ENCODE measurements around the gene DNAJB12. TPM values are rescaled to one million over a fixed set of nuclear protein-coding genes. Genes with fewer than 3 reads are reported as not detected.
"Not testable (repeated sequence)": the region's sequence is repeated elsewhere in the genome, so short reads cannot be mapped to it uniquely, and the experiment has no call there.

Gene DNAJB12
- total RNA-seq, 2 experiments from 2014 or later = 31.8 to 34.5 TPM

DNA sequence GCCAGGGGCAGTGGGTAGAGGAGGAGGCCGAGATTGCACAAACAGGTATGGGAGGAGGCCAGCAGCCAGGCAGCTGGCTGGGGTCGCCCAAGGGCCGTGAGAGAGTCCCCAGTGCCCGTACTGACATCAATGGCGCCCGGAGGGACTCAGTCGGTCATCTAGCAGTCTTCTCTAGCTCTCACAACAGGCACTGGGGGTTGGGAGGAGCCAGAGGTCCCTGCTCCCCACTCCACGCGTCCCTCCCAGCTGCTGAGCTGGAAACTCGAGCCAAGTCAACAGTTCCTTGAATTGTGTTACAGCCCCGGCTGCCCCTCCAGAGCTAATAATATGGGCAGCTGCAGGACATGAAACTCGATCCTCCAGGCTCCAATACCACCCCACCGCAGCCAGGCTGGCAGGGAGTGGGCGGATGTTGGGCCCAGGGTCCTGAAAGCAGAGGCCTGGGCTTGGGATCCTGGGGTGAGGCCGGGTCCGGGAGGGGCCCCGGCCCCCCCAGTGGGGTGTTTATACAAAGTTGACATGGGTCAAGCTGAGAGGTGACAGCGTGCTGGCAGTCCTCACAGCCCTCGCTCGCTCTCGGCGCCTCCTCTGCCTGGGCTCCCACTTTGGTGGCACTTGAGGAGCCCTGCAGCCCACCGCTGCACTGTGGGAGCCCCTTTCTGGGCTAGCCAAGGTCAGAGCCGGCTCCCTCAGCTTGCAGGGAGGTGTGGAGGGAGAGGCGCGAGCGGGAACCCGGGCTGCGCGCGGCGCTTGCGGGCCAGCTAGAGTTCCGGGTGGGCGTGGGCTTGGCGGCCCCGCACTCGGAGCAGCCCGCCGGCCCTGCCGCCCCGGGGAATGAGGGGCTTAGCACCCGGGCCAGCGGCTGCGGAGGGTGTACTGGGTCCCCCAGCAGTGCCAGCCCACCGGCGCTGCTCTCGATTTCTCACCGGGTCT is 29.2 kb downstream of the DNAJB12 start:
- H3K4me3 Mint-ChIP-seq = not testable (repeated sequence)
- H3K27ac Mint-ChIP-seq = peak overlapping the region; percentile 66

DNA sequence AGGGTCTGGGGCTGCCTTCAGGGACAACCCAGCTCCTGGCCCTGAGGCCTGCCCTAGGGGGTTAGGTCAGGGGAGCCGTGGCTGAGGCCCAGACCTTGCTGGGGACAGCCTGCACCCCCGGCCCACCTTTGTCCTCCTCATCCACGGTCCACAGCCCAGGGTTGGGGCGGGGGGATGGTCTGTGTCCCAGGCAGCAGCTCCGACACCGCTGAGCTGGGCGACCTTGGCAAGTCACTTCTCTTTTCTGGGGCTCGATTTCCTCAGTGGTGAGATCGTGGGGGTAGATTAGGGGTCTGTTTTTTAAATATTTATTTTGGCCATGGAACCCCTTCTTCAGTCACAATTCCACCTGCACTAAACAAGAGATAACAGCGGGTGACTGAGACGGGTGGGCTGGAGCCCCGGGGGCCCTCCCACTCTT is 30.9 kb downstream of the DNAJB12 start:
- Mint-ChIP-seq H3K36me3 (ENCODE audit: low read depth) (peaks cover 10% of the 10 kb centered on the region), H3K27ac (peak overlapping the region; percentile 95), H3K27me3 (no peaks in the 10 kb centered on the region), H3K9me3 (peaks cover 3% of the 10 kb centered on the region), H3K4me1 (peaks cover 77% of the 10 kb centered on the region), H3K4me3 (no peak overlapping the region)
- CTCF ChIA-PET = interaction anchor here (1.3 to 4.7 kb wide), 3 partner anchors 7 to 33 kb away, joined by 4 to 31 read pairs (median 4); no protein-coding TSS in a partner anchor
- POLR2A ChIA-PET = no interaction called here
- no peak for DNase-seq

More for the DNA sequence above, 29.2 kb downstream of the DNAJB12 start:
- Mint-ChIP-seq H3K36me3 (ENCODE audit: low read depth) (peaks cover 10% of the 10 kb centered on the region), H3K4me1 (peaks cover 79% of the 10 kb centered on the region)
- CTCF ChIA-PET = interaction anchor here (0.8 to 3.3 kb wide), 3 partner anchors 9 to 65 kb away, joined by 3 to 18 read pairs (median 7); partner anchors contain the start of gene DDIT4
- not testable (repeated sequence) for DNase-seq, H3K27me3 Mint-ChIP-seq, H3K9me3 Mint-ChIP-seq
- POLR2A ChIA-PET = interaction anchor here (0.6 to 1.6 kb wide), 6 partner anchors 20 to 224 kb away, joined by 3 to 6 read pairs (median 3); no protein-coding TSS in a partner anchor

- no peak for DNase-seq
- Mint-ChIP-seq H3K9me3 (peaks cover 3% of the 10 kb centered on the region), H3K36me3 (ENCODE audit: low read depth) (peaks cover 10% of the 10 kb centered on the region), H3K4me3 (no peak overlapping the region), H3K27ac (peak overlapping the region; percentile 95), H3K4me1 (peaks cover 77% of the 10 kb centered on the region), H3K27me3 (no peaks in the 10 kb centered on the region)
- ChIA-PET CTCF (interaction anchor here (0.7 to 4.7 kb wide), 7 partner anchors 8 to 32 kb away, joined by 3 to 31 read pairs (median 4); no protein-coding TSS in a partner anchor), POLR2A (no interaction called here)
Measured at GRCh38 chr10:72323108-72323749, 31.5 kb downstream of the DNAJB12 start.

DNA sequence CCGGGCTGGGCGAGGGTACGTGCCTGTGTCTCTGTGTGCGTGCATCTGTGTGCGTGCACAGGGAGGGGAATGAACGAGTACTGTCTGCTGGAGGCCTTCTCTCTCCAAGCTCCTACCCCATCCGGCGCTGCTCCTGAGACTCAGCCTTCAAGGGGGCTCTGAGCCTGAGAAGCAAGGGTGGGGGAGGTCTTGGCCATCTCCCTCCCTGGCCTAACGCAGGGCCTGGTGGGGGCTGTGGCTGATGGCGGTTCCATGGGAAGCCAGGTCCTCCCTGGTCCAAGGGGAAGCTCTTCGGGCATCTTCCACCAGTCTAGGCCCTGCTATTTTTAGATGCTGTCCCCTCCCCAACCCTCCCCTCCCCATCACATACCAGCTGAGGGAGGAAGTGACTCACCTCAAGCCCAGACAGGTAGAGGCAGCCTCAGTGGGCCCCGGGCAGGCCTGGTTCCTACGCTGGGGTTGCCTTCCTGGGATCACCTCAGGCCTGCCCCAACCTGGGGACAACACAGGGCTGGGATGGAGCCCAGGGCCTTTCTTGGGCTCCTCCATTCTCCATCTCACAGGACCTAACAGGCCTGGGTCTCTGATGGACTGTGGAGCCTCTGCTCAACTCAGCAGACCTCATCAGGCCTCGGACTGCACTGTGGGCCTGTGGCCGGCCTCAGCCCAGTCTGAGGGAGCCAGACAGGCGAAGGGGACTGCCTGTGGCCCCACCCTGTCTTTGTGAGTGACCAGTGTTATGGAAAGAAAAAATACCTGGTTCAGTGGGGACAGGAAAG is 32.2 kb downstream of the DNAJB12 start:
- H3K4me1 Mint-ChIP-seq = peaks cover 73% of the 10 kb centered on the region
- POLR2A ChIA-PET = interaction anchor here (0.6 kb wide), 1 partner anchor 361 kb away, joined by 3 read pairs; no protein-coding TSS in a partner anchor
- H3K9me3 Mint-ChIP-seq = peaks cover 3% of the 10 kb centered on the region
- H3K27me3 Mint-ChIP-seq = no peaks in the 10 kb centered on the region
- no peak overlapping the region for H3K4me3 Mint-ChIP-seq
- H3K36me3 Mint-ChIP-seq (ENCODE audit: low read depth) = peaks cover 10% of the 10 kb centered on the region
- H3K27ac Mint-ChIP-seq = peak overlapping the region; percentile 95
- CTCF ChIA-PET = interaction anchor here (0.7 to 4.7 kb wide), 13 partner anchors 9 to 69 kb away, joined by 3 to 31 read pairs (median 4); partner anchors contain the start of gene DDIT4
- peak; percentile 54 for DNase-seq

DNA sequence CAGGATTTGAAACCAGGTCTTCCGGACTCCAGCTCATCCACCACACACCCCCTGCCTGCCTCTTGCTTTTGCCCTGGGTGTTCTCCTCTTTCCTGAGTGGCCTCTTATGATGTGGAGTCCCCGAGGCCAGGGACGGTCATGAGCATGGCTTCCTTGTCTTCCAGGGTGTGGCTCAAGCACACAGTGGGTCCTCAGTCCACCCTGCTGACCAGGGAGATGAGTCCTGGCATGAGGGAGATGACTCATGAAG is 32.8 kb downstream of the DNAJB12 start:
- H3K27me3 Mint-ChIP-seq = no peaks in the 10 kb centered on the region
- H3K36me3 Mint-ChIP-seq (ENCODE audit: low read depth) = peaks cover 10% of the 10 kb centered on the region
- H3K9me3 Mint-ChIP-seq = peaks cover 3% of the 10 kb centered on the region
- H3K4me1 Mint-ChIP-seq = peaks cover 76% of the 10 kb centered on the region
- ChIA-PET CTCF (interaction anchor here (0.7 to 4.7 kb wide), 11 partner anchors 9 to 68 kb away, joined by 3 to 31 read pairs (median 4); partner anchors contain the start of gene DDIT4), POLR2A (interaction anchor here (0.6 to 2.2 kb wide), 3 partner anchors 25 to 361 kb away, joined by 3 to 8 read pairs (median 7); no protein-coding TSS in a partner anchor)
- peak overlapping the region; percentile 95 for H3K27ac Mint-ChIP-seq
- DNase-seq = no peak
- no peak overlapping the region for H3K4me3 Mint-ChIP-seq

DNA sequence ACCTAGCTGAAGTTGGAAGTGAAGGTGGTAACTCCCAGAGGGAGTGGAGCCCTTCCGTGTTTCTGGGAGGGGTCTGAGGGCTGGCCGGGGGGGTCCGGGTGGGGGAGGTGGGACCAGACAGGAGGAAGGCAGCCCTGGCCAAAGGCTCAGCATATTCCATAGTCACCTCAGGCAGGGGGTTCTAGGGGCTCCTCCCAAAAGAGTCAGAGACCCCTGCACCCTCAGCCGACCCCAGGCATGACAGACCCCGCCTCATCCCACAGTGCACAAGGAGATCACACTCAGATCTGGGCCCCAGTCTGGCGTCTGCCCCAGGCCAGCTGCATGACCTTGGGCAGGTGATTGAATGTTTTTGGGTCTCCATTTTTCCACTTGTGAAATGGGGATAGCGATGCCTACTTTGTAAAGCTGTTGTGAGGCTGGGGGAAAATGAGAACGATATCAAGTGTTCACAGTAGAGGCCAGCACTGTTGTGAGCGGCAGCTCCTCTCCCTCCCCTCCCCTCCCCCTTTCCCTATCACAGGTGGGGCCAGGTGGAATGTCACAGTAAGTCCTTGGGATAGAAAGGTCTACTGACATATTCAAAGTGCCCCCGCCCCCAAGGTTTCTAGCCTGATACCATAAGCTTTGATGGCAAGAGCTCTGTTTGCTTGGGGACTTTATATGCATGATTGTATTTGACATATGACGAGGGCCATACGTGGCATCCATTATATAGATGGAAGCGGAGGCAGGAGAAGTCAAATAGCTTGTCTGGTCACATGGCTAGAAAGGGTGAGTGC is 33.3 kb downstream of the DNAJB12 start:
- CTCF ChIA-PET = interaction anchor here (0.6 to 4.7 kb wide), 18 partner anchors 10 to 183 kb away, joined by 3 to 31 read pairs (median 4); partner anchors contain the start of gene DDIT4
- Mint-ChIP-seq H3K27me3 (no peaks in the 10 kb centered on the region), H3K36me3 (ENCODE audit: low read depth) (peaks cover 5% of the 10 kb centered on the region), H3K4me3 (no peak overlapping the region), H3K27ac (peak overlapping the region; percentile 95), H3K4me1 (peaks cover 75% of the 10 kb centered on the region), H3K9me3 (peaks cover 2% of the 10 kb centered on the region)
- no peak for DNase-seq
- POLR2A ChIA-PET = interaction anchor here (0.6 to 2.2 kb wide), 4 partner anchors 24 to 362 kb away, joined by 3 to 10 read pairs (median 8); partner anchors contain the start of gene DDIT4

- Mint-ChIP-seq H3K27ac (peak overlapping the region; percentile 95), H3K4me1 (peaks cover 78% of the 10 kb centered on the region), H3K36me3 (ENCODE audit: low read depth) (peaks cover 6% of the 10 kb centered on the region), H3K27me3 (no peaks in the 10 kb centered on the region), H3K4me3 (peak overlapping the region; percentile 69), H3K9me3 (no peaks in the 10 kb centered on the region)
- peak; percentile 55 for DNase-seq
- CTCF ChIA-PET = interaction anchor here (0.6 to 4.7 kb wide), 16 partner anchors 9 to 182 kb away, joined by 3 to 31 read pairs (median 4); partner anchors contain the start of gene DDIT4
- POLR2A ChIA-PET = interaction anchor here (0.6 to 2.2 kb wide), 5 partner anchors 23 to 47 kb away, joined by 3 to 10 read pairs (median 7); partner anchors contain the start of gene DDIT4
Measured at GRCh38 chr10:72320676-72321247, 34.0 kb downstream of the DNAJB12 start.

- CTCF ChIA-PET = interaction anchor here (0.6 to 4.7 kb wide), 12 partner anchors 11 to 91 kb away, joined by 3 to 31 read pairs (median 6); partner anchors contain the start of gene DDIT4
- POLR2A ChIA-PET = interaction anchor here (0.6 to 2.2 kb wide), 7 partner anchors 22 to 96 kb away, joined by 3 to 10 read pairs (median 6); partner anchors contain the start of gene DDIT4
- H3K36me3 Mint-ChIP-seq (ENCODE audit: low read depth) = peaks cover 3% of the 10 kb centered on the region
- peak; percentile 89 for DNase-seq
- H3K27me3 Mint-ChIP-seq = no peaks in the 10 kb centered on the region
- peak overlapping the region; percentile 69 for H3K4me3 Mint-ChIP-seq
- H3K27ac Mint-ChIP-seq = peak overlapping the region; percentile 95
- no peaks in the 10 kb centered on the region for H3K9me3 Mint-ChIP-seq
- H3K4me1 Mint-ChIP-seq = peaks cover 83% of the 10 kb centered on the region
Measured at GRCh38 chr10:72319416-72320254, 35.1 kb downstream of the DNAJB12 start.

DNA sequence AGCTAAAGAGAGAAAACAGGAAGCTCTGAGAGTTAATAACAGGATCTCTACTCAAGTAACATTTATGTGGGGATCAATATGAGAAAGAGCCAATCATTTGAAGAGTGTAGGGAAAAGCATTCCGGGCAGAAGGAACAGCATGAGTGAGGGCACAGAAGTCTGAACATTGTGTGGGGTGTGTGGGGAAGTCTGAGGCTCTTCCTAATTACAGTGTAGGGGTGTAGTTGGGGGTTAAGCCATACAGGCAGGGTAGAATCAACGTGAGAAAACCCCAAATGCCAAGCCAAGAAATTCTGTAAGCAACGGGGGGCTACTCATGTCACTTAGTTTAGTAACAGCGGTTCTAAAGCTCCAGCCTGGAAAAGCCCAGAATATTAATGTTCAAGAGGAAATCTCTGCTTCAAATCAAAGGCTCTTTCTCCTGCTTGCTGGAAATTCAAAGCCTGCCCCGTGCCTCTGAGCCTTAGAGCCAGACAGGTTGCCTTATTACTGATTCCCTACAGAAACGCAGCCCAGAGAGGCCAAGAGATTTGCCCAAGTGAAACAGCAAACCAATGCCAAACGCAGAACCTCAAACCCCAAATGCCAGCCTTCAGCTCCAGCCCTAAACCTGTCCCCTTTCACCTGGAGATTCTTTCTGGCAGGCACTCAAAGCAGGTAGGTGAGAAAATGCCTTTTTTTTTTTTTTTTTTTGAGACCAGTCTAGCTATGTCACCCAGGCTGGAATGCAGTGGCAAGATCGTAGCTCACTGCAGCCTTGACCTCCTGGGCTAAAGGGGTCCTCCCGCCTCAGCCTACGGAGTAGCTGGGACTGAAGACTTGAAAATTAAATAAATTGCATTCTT is 36.1 kb downstream of the DNAJB12 start:
- peak overlapping the region; percentile 82 for H3K27ac Mint-ChIP-seq
- H3K4me3 Mint-ChIP-seq = peak overlapping the region; percentile 66
- H3K9me3 Mint-ChIP-seq = no peaks in the 10 kb centered on the region
- no peak for DNase-seq
- no peaks in the 10 kb centered on the region for H3K27me3 Mint-ChIP-seq
- ChIA-PET CTCF (interaction anchor here (0.6 to 3.9 kb wide), 9 partner anchors 10 to 90 kb away, joined by 3 to 31 read pairs (median 5); partner anchors contain the start of gene DDIT4), POLR2A (interaction anchor here (1.1 to 1.3 kb wide), 3 partner anchors 16 to 44 kb away, joined by 3 to 6 read pairs (median 3); no protein-coding TSS in a partner anchor)
- H3K36me3 Mint-ChIP-seq (ENCODE audit: low read depth) = peaks cover 3% of the 10 kb centered on the region
- peaks cover 79% of the 10 kb centered on the region for H3K4me1 Mint-ChIP-seq
